NCI-H1092 treated with DMSO at 0.1 percent for 48 hours (cell line): ENCODE data around the gene C2CD2L.
"Not testable (repeated sequence)": the region's sequence is repeated elsewhere in the genome, so short reads cannot be mapped to it uniquely, and the experiment has no call there.

ENCODE experiments used
- DNase-seq: peaks from one replicate; lab custom pipeline; 2025; lab: John Stamatoyannopoulos, UW

C2CD2L gene

GRCh38 chr11:119115484-119116234 lies 8.5 kb downstream of the C2CD2L start:
- no peak for DNase-seq

GRCh38 chr11:119116235-119116594 lies 9.1 kb downstream of the C2CD2L start:
- DNase-seq, result no peak

- no peak for DNase-seq
Observed at GRCh38 chr11:119116601-119117000, 9.5 kb downstream of the C2CD2L start.

- no peak for DNase-seq
Observed at GRCh38 chr11:119117004-119117706, 10.0 kb downstream of the C2CD2L start.

- no peak for DNase-seq
Observed at GRCh38 chr11:119118227-119118626, 11.1 kb downstream of the C2CD2L start.

GRCh38 chr11:119118946-119119345 lies 11.8 kb downstream of the C2CD2L start:
- no peak for DNase-seq

GRCh38 chr11:119120639-119121007 lies 13.5 kb downstream of the C2CD2L start:
- DNase-seq, result peak; percentile 92

- peak; percentile 100 for DNase-seq
Observed at GRCh38 chr11:119121008-119121810, 14.1 kb downstream of the C2CD2L start, which contains the start of gene HINFP. Gene HINFP, plus strand, starts transcription at chr11:119121580. Its CDS starts 5,365 bp downstream, at chr11:119126945.

GRCh38 chr11:119121811-119122124 lies 14.6 kb downstream of the C2CD2L start:
- DNase-seq, result no peak

- DNase-seq, result no peak
Observed at GRCh38 chr11:119125821-119126220, 18.7 kb downstream of the C2CD2L start.

- no peak for DNase-seq
Observed at GRCh38 chr11:119126675-119127268, 19.6 kb downstream of the C2CD2L start.

- DNase-seq, result no peak
Observed at GRCh38 chr11:119130662-119131061, 23.5 kb downstream of the C2CD2L start.

- DNase-seq, result no peak
Observed at GRCh38 chr11:119134389-119134978, 27.3 kb downstream of the C2CD2L start.

- not testable (repeated sequence) for DNase-seq
Observed at GRCh38 chr11:119139276-119139675, 32.1 kb downstream of the C2CD2L start.

- peak; percentile 78 for DNase-seq
Observed at GRCh38 chr11:119144825-119145486, 37.8 kb downstream of the C2CD2L start.

- no peak for DNase-seq
Observed at GRCh38 chr11:119145551-119145950, 38.4 kb downstream of the C2CD2L start.

GRCh38 chr11:119147604-119148333 lies 40.6 kb downstream of the C2CD2L start:
- no peak for DNase-seq

- DNase-seq, result no peak
Observed at GRCh38 chr11:119148720-119149017, 41.5 kb downstream of the C2CD2L start.

GRCh38 chr11:119149018-119149785 lies 42.1 kb downstream of the C2CD2L start, which contains the start of gene ABCG4:
Gene ABCG4, plus strand, starts transcription at chr11:119149052. Its CDS starts 914 bp downstream, at chr11:119149966.
- DNase-seq, result no peak

- no peak for DNase-seq
Observed at GRCh38 chr11:119149786-119150275, 42.7 kb downstream of the C2CD2L start.
